CD14-positive monocyte (primary cell): ENCODE data around the gene ADGB. TPM values are rescaled to one million over a fixed set of nuclear protein-coding genes. Genes with fewer than 3 reads are reported as not detected.

ENCODE experiments used
- DNase-seq, 3 donors: peaks; one replicate each; pipeline ENCODE4 v3.0.0-alpha.2; 2011 to 2022
- H2AFZ ChIP-seq: 2 replicates; pipeline ENCODE4 v1.6.0; 2012; ENCODE audit warnings: mild to moderate bottlenecking, low read depth, low read length, inconsistent platforms; ENCODE audit not compliant: insufficient read depth, poor library complexity, severe bottlenecking
- H3K27ac ChIP-seq, 2 donors: 1 replicate in 1 of 2; 2 replicates in 1 of 2; pipeline ENCODE4 v1.5.1; 2012 to 2013; ENCODE audit warnings: low read length in 2 of 2, control low read depth in 1 of 2, inconsistent platforms in 1 of 2, low read depth in 1 of 2, mild to moderate bottlenecking in 1 of 2
- H3K27me3 ChIP-seq, 2 donors: one replicate each; pipeline versions ENCODE4 v1.6.0 to v1.6.1; 2011 to 2013; ENCODE audit warnings: low read length in 2 of 2; ENCODE audit not compliant: control insufficient read depth in 2 of 2, insufficient read depth in 2 of 2
- H3K36me3 ChIP-seq, 2 donors: replicated peaks in 1 of 2; 1 replicate in 1 of 2; 2 replicates in 1 of 2; pipeline versions ENCODE4 v1.5.1 to v1.6.1; 2012 to 2013; ENCODE audit warnings: low read length in 2 of 2, control low read depth in 1 of 2, inconsistent platforms in 1 of 2, mild to moderate bottlenecking in 1 of 2; ENCODE audit not compliant: insufficient read depth in 2 of 2, control insufficient read depth in 1 of 2
- H3K4me1 ChIP-seq, 2 donors: 1 replicate in 1 of 2; 2 replicates in 1 of 2; pipeline versions ENCODE4 v1.5.1 to v1.6.1; 2012 to 2013; ENCODE audit warnings: low read length in 2 of 2, control low read depth in 1 of 2, inconsistent platforms in 1 of 2, mild to moderate bottlenecking in 1 of 2, moderate library complexity in 1 of 2; ENCODE audit not compliant: insufficient read depth in 2 of 2, control insufficient read depth in 1 of 2
- H3K4me2 ChIP-seq: replicated peaks from 2 replicates; pipeline ENCODE3; 2012; ENCODE audit warnings: low read length, moderate library complexity, mild to moderate bottlenecking; ENCODE audit not compliant: poor library complexity, severe bottlenecking; ENCODE audit errors: extremely low read depth
- H3K4me3 ChIP-seq, 3 experiments: fragments of 200-600 bp in 1 of 3; sonication (generic) in 1 of 3; replicated peaks in 1 of 3; 1 replicate in 2 of 3; 2 replicates in 1 of 3; pipeline ENCODE4 v1.5.1; 2011 to 2013; ENCODE audit warnings: low read length in 3 of 3, mild to moderate bottlenecking in 3 of 3, control low read depth in 2 of 3, low read depth in 2 of 3, inconsistent platforms in 1 of 3, moderate library complexity in 1 of 3
- H3K79me2 ChIP-seq: 2 replicates; pipeline ENCODE4 v1.6.0; 2012; ENCODE audit warnings: mild to moderate bottlenecking, control low read depth, inconsistent platforms, low read length, moderate library complexity; ENCODE audit not compliant: insufficient read depth
- H3K9ac ChIP-seq: 2 replicates; pipeline ENCODE4 v1.6.0; 2017; ENCODE audit warnings: low read length, mild to moderate bottlenecking; ENCODE audit not compliant: insufficient read depth, poor library complexity, severe bottlenecking
- H3K9me3 ChIP-seq, 2 donors: replicated peaks in 1 of 2; 1 replicate in 1 of 2; 2 replicates in 1 of 2; pipeline versions ENCODE4 v1.5.1 to v1.6.1; 2012 to 2013; ENCODE audit warnings: low read length in 2 of 2, control low read depth in 1 of 2; ENCODE audit not compliant: control insufficient read depth in 1 of 2, insufficient read depth in 1 of 2
- H4K20me1 ChIP-seq: 2 replicates; pipeline ENCODE4 v1.6.0; 2012; ENCODE audit warnings: mild to moderate bottlenecking, low read length, control low read depth, moderate library complexity; ENCODE audit not compliant: insufficient read depth
- H3K27ac Mint-ChIP-seq, 7 donors: one replicate each; pipeline ENCODE4 v1.8.0; 2020; ENCODE audit warnings: mild to moderate bottlenecking in 7 of 7, mixed read lengths in 7 of 7, moderate library complexity in 6 of 7, inconsistent platforms in 2 of 7
- H3K27me3 Mint-ChIP-seq, 3 donors: one replicate each; pipeline ENCODE4 v1.8.0; 2021 to 2022; ENCODE audit warnings: low read depth in 3 of 3, mild to moderate bottlenecking in 3 of 3, mixed read lengths in 3 of 3, moderate library complexity in 3 of 3, inconsistent platforms in 1 of 3
- H3K36me3 Mint-ChIP-seq, 2 donors: one replicate each; pipeline ENCODE4 v1.8.0; 2020; ENCODE audit warnings: mixed read lengths in 2 of 2, inconsistent platforms in 1 of 2, mild to moderate bottlenecking in 1 of 2
- H3K4me1 Mint-ChIP-seq: one replicate; pipeline ENCODE4 v1.8.0; 2020; ENCODE audit warnings: mild to moderate bottlenecking, mixed read lengths
- H3K4me3 Mint-ChIP-seq, 2 donors: one replicate each; pipeline ENCODE4 v1.8.0; 2020; ENCODE audit warnings: mild to moderate bottlenecking in 2 of 2, mixed read lengths in 2 of 2, moderate library complexity in 1 of 2
- H3K9me3 Mint-ChIP-seq, 7 donors: one replicate each; pipeline ENCODE4 v1.8.0; 2020 to 2022; ENCODE audit warnings: mixed read lengths in 7 of 7, mild to moderate bottlenecking in 6 of 7, moderate library complexity in 6 of 7, inconsistent platforms in 2 of 7
- CTCF ChIP-seq: fragments of 200-600 bp; IDR thresholded peaks from one replicate; pipeline ENCODE4 v1.8.0; 2022; ENCODE audit warnings: antibody characterized with exemption, mild to moderate bottlenecking
- whole genome bisulfite sequencing: methylation state at CpG from one replicate; pipeline ENCODE4 v1.1.5; 2013; ENCODE audit warnings: missing lambda C conversion rate; ENCODE audit not compliant: insufficient coverage; 5-methylcytosine and 5-hydroxymethylcytosine counted together
- intact Hi-C, 2 donors: fragments of 100-400 bp; cut with micrococcal nuclease; formaldehyde crosslinking; loops; one replicate each; pipeline versions ENCODE4 v1.15.0 to v1.15.1; 2023
- polyA plus RNA-seq, 3 donors: library from polyadenylated mRNA; depleted of rRNA in 1 of 3; unstranded in 2 of 3; stranded (reverse) in 1 of 3; fragments of 300-500 nt in 2 of 3; fragments of >200 nt in 1 of 3; fragmentation: Illumina TruSeq in 2 of 3; gene quantifications; 1 replicate in 2 of 3; 2 replicates in 1 of 3; pipeline ENCODE4 v1.2.3, GENCODE V29; 2012 to 2021

Gene ADGB
- polyA plus RNA-seq, 3 donors = 0.01 TPM; not detected in 2

DNA sequence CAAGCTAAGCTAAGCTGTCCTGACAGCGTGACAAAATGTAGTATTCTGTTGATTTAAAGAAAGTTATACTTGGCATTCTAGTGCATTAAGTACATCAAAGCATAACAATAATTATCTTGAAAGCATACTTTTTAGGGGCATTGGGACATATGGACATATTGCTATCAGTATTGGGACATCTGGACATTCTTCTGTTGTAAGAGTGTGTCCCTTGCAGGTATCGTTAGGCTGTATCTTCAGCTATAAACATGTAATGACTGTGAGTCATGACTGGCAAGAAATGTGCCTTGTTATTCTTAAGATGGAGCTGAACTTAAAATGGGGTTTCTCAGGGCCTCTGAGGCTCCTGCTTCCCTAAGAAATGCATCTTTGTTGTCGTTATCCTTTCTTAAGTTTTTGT, 74.3 kb downstream of the ADGB start:
- H3K4me3 ChIP-seq = no peak overlapping the region
- Mint-ChIP-seq H3K4me3 (no peak overlapping the region), H3K27me3 (no peaks in the 10 kb centered on the region), H3K27ac (no peak overlapping the region), H3K4me1 (peaks cover 8% of the 10 kb centered on the region), H3K9me3 (peaks cover 0 to 2% (median 0%) of the 10 kb centered on the region in 7 donors), H3K36me3 (no peaks in the 10 kb centered on the region)
- TF ChIP-seq CTCF = no peak
- H3K27me3 ChIP-seq = no peaks in the 10 kb centered on the region
- no peak for DNase-seq
- intact Hi-C loops = no loop called here
- peaks cover 0 to 4% of the 10 kb centered on the region in 2 donors for H3K4me1 ChIP-seq
- H4K20me1 ChIP-seq = no peaks in the 10 kb centered on the region
- no peak overlapping the region for H3K4me2 ChIP-seq
- no peaks in the 10 kb centered on the region for H3K36me3 ChIP-seq
- no peak overlapping the region for H2AFZ ChIP-seq
- H3K9me3 ChIP-seq = no peaks in the 10 kb centered on the region
- no peaks in the 10 kb centered on the region for H3K79me2 ChIP-seq
- no peak overlapping the region for H3K27ac ChIP-seq
- WGBS = 100% methylated on average over 1 of the region's 3 CpGs
- no peak overlapping the region for H3K9ac ChIP-seq

DNA sequence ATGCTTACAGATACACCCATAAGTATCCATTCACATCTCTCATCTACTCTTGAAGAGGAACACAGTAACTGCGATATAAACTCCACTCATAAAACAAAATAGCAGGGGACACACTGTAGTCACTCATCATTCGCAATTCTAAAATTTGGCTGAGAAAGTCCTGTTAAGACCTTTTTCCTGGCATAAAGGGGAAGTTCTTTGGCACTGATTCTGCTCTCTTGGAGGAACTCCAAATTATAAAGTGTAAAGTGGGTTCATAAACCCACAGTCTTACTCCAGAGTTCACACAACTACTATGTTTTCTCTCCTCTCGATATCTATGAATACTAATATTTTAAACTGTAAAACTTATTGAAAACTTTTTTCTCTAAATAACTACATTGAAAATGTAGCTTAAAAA, 80.6 kb downstream of the ADGB start:
- Histone ChIP-seq H3K4me3 (no peak overlapping the region), H3K4me2 (no peak overlapping the region), H3K36me3 (no peaks in the 10 kb centered on the region), H3K9ac (no peak overlapping the region), H4K20me1 (no peaks in the 10 kb centered on the region), H3K4me1 (peaks cover 0 to under 1% of the 10 kb centered on the region in 2 donors), H2AFZ (no peak overlapping the region), H3K79me2 (no peaks in the 10 kb centered on the region), H3K27me3 (no peaks in the 10 kb centered on the region), H3K27ac (no peak overlapping the region), H3K9me3 (no peaks in the 10 kb centered on the region)
- peaks cover 11% of the 10 kb centered on the region for H3K4me1 Mint-ChIP-seq
- WGBS = no CpG with 5 or more reads among the region's 3 CpGs
- no peak overlapping the region for H3K4me3 Mint-ChIP-seq
- no peak overlapping the region for H3K27ac Mint-ChIP-seq
- intact Hi-C loops = no loop called here
- H3K27me3 Mint-ChIP-seq = no peaks in the 10 kb centered on the region
- H3K36me3 Mint-ChIP-seq = no peaks in the 10 kb centered on the region
- H3K9me3 Mint-ChIP-seq = peaks cover 0 to 3% (median 0%) of the 10 kb centered on the region in 7 donors
- TF ChIP-seq CTCF = no peak
- DNase-seq = peak; percentile 6 to 29 (median 16)
